Measurements from ENCODE around the gene TAGLN.

The TAGLN gene

GRCh38 chr11:117232092-117232878, 33.1 kb downstream of the TAGLN start, which contains the start of gene RNF214:
Gene RNF214 (plus strand): TSS chr11:117232671. CDS start chr11:117234273, 1,602 bp downstream.
- peak; percentile 90 for DNase-seq
- no peaks in the 10 kb centered on the region for H3K27me3 ChIP-seq
- H3K4me1 ChIP-seq, result no peaks in the 10 kb centered on the region
- H3K9me3 ChIP-seq, result no peaks in the 10 kb centered on the region
- TF ChIP-seq, protein P1, sequence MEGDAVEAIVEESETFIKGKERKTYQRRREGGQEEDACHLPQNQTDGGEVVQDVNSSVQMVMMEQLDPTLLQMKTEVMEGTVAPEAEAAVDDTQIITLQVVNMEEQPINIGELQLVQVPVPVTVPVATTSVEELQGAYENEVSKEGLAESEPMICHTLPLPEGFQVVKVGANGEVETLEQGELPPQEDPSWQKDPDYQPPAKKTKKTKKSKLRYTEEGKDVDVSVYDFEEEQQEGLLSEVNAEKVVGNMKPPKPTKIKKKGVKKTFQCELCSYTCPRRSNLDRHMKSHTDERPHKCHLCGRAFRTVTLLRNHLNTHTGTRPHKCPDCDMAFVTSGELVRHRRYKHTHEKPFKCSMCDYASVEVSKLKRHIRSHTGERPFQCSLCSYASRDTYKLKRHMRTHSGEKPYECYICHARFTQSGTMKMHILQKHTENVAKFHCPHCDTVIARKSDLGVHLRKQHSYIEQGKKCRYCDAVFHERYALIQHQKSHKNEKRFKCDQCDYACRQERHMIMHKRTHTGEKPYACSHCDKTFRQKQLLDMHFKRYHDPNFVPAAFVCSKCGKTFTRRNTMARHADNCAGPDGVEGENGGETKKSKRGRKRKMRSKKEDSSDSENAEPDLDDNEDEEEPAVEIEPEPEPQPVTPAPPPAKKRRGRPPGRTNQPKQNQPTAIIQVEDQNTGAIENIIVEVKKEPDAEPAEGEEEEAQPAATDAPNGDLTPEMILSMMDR (IDR thresholded peaks at IDR 0.05; ENCODE audit: low read depth, low read length), result peak; percentile 54
- peak within 1 kb of the TSS; percentile 99 for H3K4me3 ChIP-seq (ENCODE audit: low read depth, low read length)
- H3K36me3 ChIP-seq, result peaks cover 24% of the 10 kb centered on the region

GRCh38 chr11:117232911-117233409, 33.8 kb downstream of the TAGLN start:
- TF ChIP-seq, protein P1 (IDR thresholded peaks at IDR 0.05; ENCODE audit: low read depth, low read length), result no peak
- no peaks in the 10 kb centered on the region for H3K27me3 ChIP-seq
- peak; percentile 31 for DNase-seq
- no peaks in the 10 kb centered on the region for H3K9me3 ChIP-seq
- H3K4me1 ChIP-seq, result no peaks in the 10 kb centered on the region
- H3K36me3 ChIP-seq, result peaks cover 23% of the 10 kb centered on the region
- peak overlapping the region; percentile 87 for H3K4me3 ChIP-seq (ENCODE audit: low read depth, low read length)

- no peaks in the 10 kb centered on the region for H3K9me3 ChIP-seq
- no peak overlapping the region for H3K4me3 ChIP-seq (ENCODE audit: low read depth, low read length)
- no peaks in the 10 kb centered on the region for H3K4me1 ChIP-seq
- TF ChIP-seq, protein P1 (IDR thresholded peaks at IDR 0.05; ENCODE audit: low read depth, low read length), result no peak
- H3K36me3 ChIP-seq, result peaks cover 14% of the 10 kb centered on the region
- H3K27me3 ChIP-seq, result no peaks in the 10 kb centered on the region
- no peak for DNase-seq
Measured at GRCh38 chr11:117238221-117238620, 39.1 kb downstream of the TAGLN start.

- no peaks in the 10 kb centered on the region for H3K4me1 ChIP-seq
- no peak overlapping the region for H3K4me3 ChIP-seq (ENCODE audit: low read depth, low read length)
- H3K9me3 ChIP-seq, result no peaks in the 10 kb centered on the region
- peaks cover 17% of the 10 kb centered on the region for H3K36me3 ChIP-seq
- H3K27me3 ChIP-seq, result no peaks in the 10 kb centered on the region
- DNase-seq, result no peak
- TF ChIP-seq, protein P1 (IDR thresholded peaks at IDR 0.05; ENCODE audit: low read depth, low read length), result peak; percentile 9; the same call in 1 of the 2 replicates
Measured at GRCh38 chr11:117239295-117239694, 40.1 kb downstream of the TAGLN start.

- no peak for DNase-seq
- Histone ChIP-seq H3K9me3 (no peaks in the 10 kb centered on the region), H3K4me3 (ENCODE audit: low read depth, low read length) (no peak overlapping the region), H3K27me3 (no peaks in the 10 kb centered on the region), H3K36me3 (peaks cover 58% of the 10 kb centered on the region), H3K4me1 (no peaks in the 10 kb centered on the region)
- TF ChIP-seq, protein P1 (IDR thresholded peaks at IDR 0.05; ENCODE audit: low read depth, low read length), result no peak
Measured at GRCh38 chr11:117248341-117248740, 49.2 kb downstream of the TAGLN start.

DNA sequence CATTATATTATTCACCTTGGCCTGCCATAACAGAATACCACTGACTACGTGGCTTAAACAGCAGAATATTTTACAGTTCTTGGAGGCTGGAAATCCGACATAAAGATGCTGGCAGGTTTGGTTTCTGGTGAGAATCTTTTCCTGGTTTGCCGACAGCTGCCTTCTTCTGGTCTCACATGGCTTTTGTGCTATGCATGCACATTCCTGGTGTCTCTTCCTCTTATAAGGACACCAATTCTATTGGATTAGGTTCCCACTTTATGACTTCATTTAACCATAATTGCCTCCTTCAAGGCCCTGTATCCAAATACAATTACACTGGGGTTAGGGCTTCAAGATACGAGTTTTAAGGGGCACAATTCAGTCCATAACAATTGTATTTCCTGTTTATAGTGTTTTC, 50.4 kb downstream of the TAGLN start:
- H3K27me3 ChIP-seq, result no peaks in the 10 kb centered on the region
- H3K9me3 ChIP-seq, result no peaks in the 10 kb centered on the region
- H3K4me3 ChIP-seq (ENCODE audit: low read depth, low read length), result no peak overlapping the region
- no peaks in the 10 kb centered on the region for H3K4me1 ChIP-seq
- peaks cover 52% of the 10 kb centered on the region for H3K36me3 ChIP-seq
- no peak for DNase-seq
- TF ChIP-seq, protein P1 (IDR thresholded peaks at IDR 0.05; ENCODE audit: low read depth, low read length), result no peak
